Neural cell (in vitro differentiated cells): ENCODE measurements around the gene ZNF771. TPM values are rescaled to one million over a fixed set of nuclear protein-coding genes. Genes with fewer than 3 reads are reported as not detected.
A peak's percentile ranks its signal among the peaks of the same experiment; 100 is the strongest.

Source experiments
- H2AFZ ChIP-seq: fragments of 200-600, 300-800 bp; sonication (generic), shearing (Covaris generic); 2 replicates; pipeline ENCODE4 v1.6.0; 2014; ENCODE audit warnings: low read depth, mild to moderate bottlenecking, antibody characterized with exemption, low read length, moderate library complexity
- H3F3A ChIP-seq: fragments of 200-600 bp; shearing (Covaris generic); 2 replicates; pipeline ENCODE4 v1.6.1; 2016; ENCODE audit warnings: mild to moderate bottlenecking, moderate library complexity, mixed read lengths, antibody characterized with exemption, low read length; ENCODE audit not compliant: insufficient read depth, poor library complexity, severe bottlenecking
- H3K27ac ChIP-seq: fragments of 200-600, 300-800 bp; sonication (generic), shearing (Covaris generic); 2 replicates; pipeline ENCODE4 v1.5.1; 2014; ENCODE audit warnings: mild to moderate bottlenecking, low read length, moderate library complexity
- H3K27me3 ChIP-seq: fragments of 300-800, 200-600 bp; sonication (generic), shearing (Covaris generic); 2 replicates; pipeline ENCODE4 v1.6.0; 2014; ENCODE audit warnings: mild to moderate bottlenecking, low read depth, low read length, moderate library complexity; ENCODE audit not compliant: insufficient read depth
- H3K36me3 ChIP-seq: fragments of 300-800, 200-600 bp; sonication (generic), shearing (Covaris generic); 2 replicates; pipeline ENCODE4 v1.5.1; 2014; ENCODE audit warnings: mild to moderate bottlenecking, antibody characterized with exemption, low read length, moderate library complexity; ENCODE audit not compliant: insufficient read depth
- H3K4me2 ChIP-seq: fragments of 300-800, 200-600 bp; sonication (generic), shearing (Covaris generic); 2 replicates; pipeline ENCODE4 v1.6.0; 2014; ENCODE audit warnings: mild to moderate bottlenecking, low read length
- H3K4me3 ChIP-seq: fragments of 300-800, 200-600 bp; sonication (generic), shearing (Covaris generic); 2 replicates; pipeline ENCODE4 v1.5.1; 2014; ENCODE audit warnings: mild to moderate bottlenecking, low read length, moderate library complexity
- H3K79me2 ChIP-seq: fragments of 200-600 bp; shearing (Covaris generic); replicated peaks from 2 replicates; pipeline ENCODE4 v1.6.0; 2014; ENCODE audit warnings: mild to moderate bottlenecking, low read length, moderate library complexity; ENCODE audit not compliant: insufficient read depth
- H3K9ac ChIP-seq: fragments of 300-800, 200-600 bp; sonication (generic), shearing (Covaris generic); 2 replicates; pipeline ENCODE4 v1.6.1; 2016; ENCODE audit warnings: mild to moderate bottlenecking, low read length, mixed read lengths
- H3K9me2 ChIP-seq: fragments of 200-600 bp; shearing (Covaris generic); 2 replicates; pipeline ENCODE4 v1.6.1; 2016; ENCODE audit warnings: mild to moderate bottlenecking, low read length, mixed read lengths; ENCODE audit not compliant: insufficient read depth
- H3K9me3 ChIP-seq: fragments of 200-600, 300-800 bp; sonication (generic), shearing (Covaris generic); 2 replicates; pipeline ENCODE4 v1.6.1; 2016; ENCODE audit warnings: mild to moderate bottlenecking, mixed run types, low read length, moderate library complexity, mixed read lengths
- H4K20me1 ChIP-seq: fragments of 200-600 bp; shearing (Covaris generic); 2 replicates; pipeline ENCODE4 v1.6.1; 2016; ENCODE audit warnings: mild to moderate bottlenecking, mixed run types; ENCODE audit not compliant: insufficient read depth
- CTCF ChIP-seq: fragments of 450-650 bp; IDR thresholded peaks from 2 replicates; pipeline ENCODE4 v1.5.1; 2014; ENCODE audit warnings: antibody characterized with exemption, mild to moderate bottlenecking, moderate library complexity; ENCODE audit not compliant: poor library complexity, severe bottlenecking
- EP300 ChIP-seq: fragments of 450-650 bp; conservative IDR thresholded peaks from 2 replicates; pipeline ENCODE4 v1.6.1; 2014; ENCODE audit warnings: antibody characterized with exemption, mild to moderate bottlenecking, moderate library complexity; ENCODE audit not compliant: poor library complexity, severe bottlenecking
- EZH2 ChIP-seq: fragments of 200-600, 300-800 bp; shearing (Covaris generic), sonication (generic); IDR thresholded peaks from 2 replicates; pipeline ENCODE4 v1.6.1; 2014; ENCODE audit warnings: antibody characterized with exemption, low read length, borderline replicate concordance, mild to moderate bottlenecking; ENCODE audit not compliant: insufficient read depth, poor library complexity, severe bottlenecking
- MXI1 ChIP-seq: fragments of 450-650 bp; conservative IDR thresholded peaks from 2 replicates; pipeline ENCODE4 v1.6.1; 2014; ENCODE audit warnings: antibody characterized with exemption, mild to moderate bottlenecking; ENCODE audit not compliant: poor library complexity, severe bottlenecking
- POLR2AphosphoS5 ChIP-seq: IDR thresholded peaks from 2 replicates; pipeline ENCODE4 v1.6.1; 2012
- RAD21 ChIP-seq: fragments of 450-650 bp; conservative IDR thresholded peaks from 2 replicates; pipeline ENCODE4 v1.6.1; 2014; ENCODE audit warnings: antibody characterized with exemption, mild to moderate bottlenecking, moderate library complexity
- REST ChIP-seq: IDR thresholded peaks from 2 replicates; pipeline ENCODE4 v1.6.1; 2012; ENCODE audit warnings: borderline replicate concordance
- SMC3 ChIP-seq: fragments of 450-650 bp; conservative IDR thresholded peaks from 2 replicates; pipeline ENCODE4 v1.6.1; 2014; ENCODE audit warnings: antibody characterized with exemption, mild to moderate bottlenecking, moderate library complexity; ENCODE audit not compliant: poor library complexity
- TAF1 ChIP-seq: IDR thresholded peaks from 2 replicates; pipeline ENCODE4 v1.6.1; 2012; ENCODE audit warnings: low read depth
- polyA plus RNA-seq: library from polyadenylated mRNA; depleted of rRNA; stranded (reverse); fragments of >200 nt; gene quantifications from 2 replicates; pipeline ENCODE4 v1.2.3, GENCODE V29; 2014

The ZNF771 gene
- polyA plus RNA-seq, 1 donor from 2014 or later, result 11.7 TPM

GRCh38 chr16:30430428-30430970 is 23.1 kb downstream of the ZNF771 start:
- Histone ChIP-seq H3K9ac (peak overlapping the region; percentile 47), H3K79me2 (no peaks in the 10 kb centered on the region), H3K27me3 (no peaks in the 10 kb centered on the region), H4K20me1 (no peaks in the 10 kb centered on the region), H3K27ac (peak overlapping the region; percentile 75), H3K36me3 (no peaks in the 10 kb centered on the region), H3K9me2 (no peaks in the 10 kb centered on the region), H2AFZ (peak overlapping the region; percentile 58), H3K9me3 (no peaks in the 10 kb centered on the region), H3F3A (no peaks in the 10 kb centered on the region), H3K4me2 (no peak overlapping the region), H3K4me3 (peak overlapping the region; percentile 35)
- TF ChIP-seq EP300, result peak; percentile 1
- TF ChIP-seq MXI1, result no peak
- peak; percentile 29 for TF ChIP-seq RAD21
- TF ChIP-seq SMC3, result peak; percentile 47
- TF ChIP-seq CTCF, result peak; percentile 59

GRCh38 chr16:30434852-30435251 is 27.4 kb downstream of the ZNF771 start:
- H3K9me2 ChIP-seq, result no peaks in the 10 kb centered on the region
- H3K36me3 ChIP-seq, result no peaks in the 10 kb centered on the region
- TF ChIP-seq EZH2, result no peak
- no peak for TF ChIP-seq REST
- TF ChIP-seq TAF1, result no peak
- TF ChIP-seq EP300, result no peak
- H3K9me3 ChIP-seq, result no peaks in the 10 kb centered on the region
- H3K27me3 ChIP-seq, result no peaks in the 10 kb centered on the region
- no peaks in the 10 kb centered on the region for H3F3A ChIP-seq
- H2AFZ ChIP-seq, result no peak overlapping the region
- no peaks in the 10 kb centered on the region for H3K79me2 ChIP-seq
- H3K9ac ChIP-seq, result no peak overlapping the region
- H3K27ac ChIP-seq, result no peak overlapping the region
- no peaks in the 10 kb centered on the region for H4K20me1 ChIP-seq
- no peak overlapping the region for H3K4me2 ChIP-seq
- no peak overlapping the region for H3K4me3 ChIP-seq

GRCh38 chr16:30437511-30438046 is 30.2 kb downstream of the ZNF771 start:
- no peak for TF ChIP-seq RAD21
- TF ChIP-seq POLR2AphosphoS5, result no peak
- TF ChIP-seq EZH2, result no peak
- no peak for TF ChIP-seq TAF1
- TF ChIP-seq EP300, result no peak
- TF ChIP-seq MXI1, result no peak
- Histone ChIP-seq H3F3A (no peaks in the 10 kb centered on the region), H3K4me3 (no peak overlapping the region)

More at GRCh38 chr16:30437511-30438046, 30.2 kb downstream of the ZNF771 start:
- Histone ChIP-seq H3K9me3 (no peaks in the 10 kb centered on the region), H4K20me1 (no peaks in the 10 kb centered on the region), H3K9ac (no peak overlapping the region), H3K79me2 (no peaks in the 10 kb centered on the region), H3K27me3 (no peaks in the 10 kb centered on the region), H2AFZ (no peak overlapping the region), H3K27ac (no peak overlapping the region), H3K4me2 (no peak overlapping the region), H3K9me2 (no peaks in the 10 kb centered on the region), H3K36me3 (no peaks in the 10 kb centered on the region)
